GM19452 (cell line): ENCODE measurements around the gene TMEM203.
A peak's percentile ranks its signal among the peaks of the same experiment; 100 is the strongest.
"Not testable (repeated sequence)": the region's sequence is repeated elsewhere in the genome, so short reads cannot be mapped to it uniquely, and the experiment has no call there.

Experiments used
- ATAC-seq: cut with Tn5 transposase; IDR thresholded peaks from one replicate; pipeline ENCODE4 v1.9.1; 2021; ENCODE audit not compliant: unreplicated experiment

The TMEM203 gene

DNA sequence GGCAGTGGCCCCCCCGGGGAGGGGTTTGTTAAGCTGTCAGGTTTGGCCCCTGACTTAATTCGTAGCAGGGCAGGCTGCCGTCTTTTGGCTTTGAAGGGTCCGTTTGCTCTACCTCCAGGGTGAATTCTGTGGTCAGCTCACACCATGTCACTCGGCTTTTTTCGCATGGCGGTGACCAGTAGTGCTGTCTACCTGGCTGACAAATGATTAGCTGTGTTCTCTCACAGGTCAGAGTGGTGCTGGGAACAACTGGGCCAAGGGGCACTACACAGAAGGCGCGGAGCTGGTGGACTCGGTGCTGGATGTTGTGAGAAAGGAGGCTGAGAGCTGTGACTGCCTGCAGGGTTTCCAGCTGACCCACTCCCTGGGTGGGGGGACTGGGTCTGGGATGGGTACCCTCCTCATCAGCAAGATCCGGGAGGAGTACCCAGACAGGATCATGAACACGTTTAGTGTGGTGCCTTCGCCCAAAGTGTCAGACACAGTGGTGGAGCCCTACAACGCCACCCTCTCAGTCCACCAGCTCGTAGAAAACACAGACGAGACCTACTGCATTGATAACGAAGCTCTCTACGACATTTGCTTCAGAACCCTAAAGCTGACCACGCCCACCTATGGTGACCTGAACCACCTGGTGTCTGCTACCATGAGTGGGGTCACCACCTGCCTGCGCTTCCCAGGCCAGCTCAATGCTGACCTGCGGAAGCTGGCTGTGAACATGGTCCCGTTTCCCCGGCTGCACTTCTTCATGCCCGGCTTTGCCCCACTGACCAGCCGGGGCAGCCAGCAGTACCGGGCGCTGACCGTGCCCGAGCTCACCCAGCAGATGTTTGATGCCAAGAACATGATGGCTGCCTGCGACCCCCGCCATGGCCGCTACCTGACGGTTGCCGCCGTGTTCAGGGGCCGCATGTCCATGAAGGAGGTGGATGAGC, 37.1 kb upstream of the TMEM203 start:
- ATAC-seq = no peak

GRCh38 chr9:137241490-137242268, 36.2 kb upstream of the TMEM203 start:
- peak; percentile 5 for ATAC-seq

- peak; percentile 72 for ATAC-seq
Measured at GRCh38 chr9:137240841-137241489, 35.5 kb upstream of the TMEM203 start, which contains the start of gene TUBB4B. TSS of gene TUBB4B (plus strand) at chr9:137241287. CDS start at chr9:137241361, 74 bp downstream.

DNA sequence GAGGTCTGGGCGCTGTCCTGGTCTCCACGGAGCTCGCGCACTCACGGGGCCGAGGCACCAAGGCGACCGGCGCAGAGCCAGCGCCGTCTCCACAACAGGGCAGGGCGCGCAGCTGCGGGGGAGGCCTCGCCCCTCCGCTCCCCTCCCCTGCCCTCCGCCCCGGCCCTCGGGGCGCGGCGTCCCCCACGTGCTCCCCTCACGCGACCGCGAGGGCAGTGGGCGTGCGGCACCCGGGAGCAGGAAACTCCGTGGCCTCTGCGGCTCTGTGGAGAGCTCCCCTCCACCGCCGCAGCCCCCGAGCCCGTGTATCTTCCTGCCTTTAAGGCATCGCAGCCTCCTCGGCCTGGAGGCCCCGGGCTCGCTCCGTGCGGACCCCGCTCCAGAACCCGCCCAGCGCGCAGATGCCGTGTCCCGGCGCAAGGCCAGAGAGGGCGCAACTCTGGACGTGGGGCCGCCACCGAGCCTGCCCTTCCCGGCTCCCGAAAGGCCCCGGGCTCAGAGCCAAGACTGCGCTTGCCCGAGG, 34.9 kb upstream of the TMEM203 start:
- peak; percentile 26 for ATAC-seq

DNA sequence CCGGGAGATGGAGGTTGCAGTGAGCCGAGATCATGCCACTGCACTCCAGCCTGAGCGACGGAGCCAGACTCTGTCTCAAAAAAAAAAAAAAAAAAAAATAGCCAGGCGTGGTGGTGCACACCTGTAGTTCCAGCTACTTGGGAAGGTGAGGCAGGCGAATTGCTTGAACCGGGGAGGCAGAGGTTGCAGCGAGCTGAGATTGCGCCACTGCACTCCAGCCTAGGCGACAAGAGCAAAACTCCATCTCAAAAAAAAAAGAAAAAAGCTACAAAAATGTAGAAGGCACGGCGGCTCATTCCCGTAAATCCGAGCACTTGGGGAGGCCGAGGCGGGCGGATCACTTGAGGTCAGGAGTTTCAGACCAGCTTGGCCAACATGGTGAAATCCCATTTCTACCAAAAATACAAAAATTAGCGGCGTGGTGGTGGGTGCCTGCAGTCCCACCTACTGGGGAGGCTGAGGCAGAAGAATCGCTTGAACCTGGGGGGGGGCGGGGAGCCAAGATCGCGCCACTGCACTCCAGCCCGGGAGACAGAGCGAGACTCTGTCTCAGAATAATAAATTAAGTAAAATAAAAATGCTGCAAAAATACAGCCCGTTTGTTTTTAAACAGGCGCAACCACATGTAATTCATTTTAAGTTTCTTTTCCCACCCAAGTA, 34.2 kb upstream of the TMEM203 start:
- not testable (repeated sequence) for ATAC-seq

DNA sequence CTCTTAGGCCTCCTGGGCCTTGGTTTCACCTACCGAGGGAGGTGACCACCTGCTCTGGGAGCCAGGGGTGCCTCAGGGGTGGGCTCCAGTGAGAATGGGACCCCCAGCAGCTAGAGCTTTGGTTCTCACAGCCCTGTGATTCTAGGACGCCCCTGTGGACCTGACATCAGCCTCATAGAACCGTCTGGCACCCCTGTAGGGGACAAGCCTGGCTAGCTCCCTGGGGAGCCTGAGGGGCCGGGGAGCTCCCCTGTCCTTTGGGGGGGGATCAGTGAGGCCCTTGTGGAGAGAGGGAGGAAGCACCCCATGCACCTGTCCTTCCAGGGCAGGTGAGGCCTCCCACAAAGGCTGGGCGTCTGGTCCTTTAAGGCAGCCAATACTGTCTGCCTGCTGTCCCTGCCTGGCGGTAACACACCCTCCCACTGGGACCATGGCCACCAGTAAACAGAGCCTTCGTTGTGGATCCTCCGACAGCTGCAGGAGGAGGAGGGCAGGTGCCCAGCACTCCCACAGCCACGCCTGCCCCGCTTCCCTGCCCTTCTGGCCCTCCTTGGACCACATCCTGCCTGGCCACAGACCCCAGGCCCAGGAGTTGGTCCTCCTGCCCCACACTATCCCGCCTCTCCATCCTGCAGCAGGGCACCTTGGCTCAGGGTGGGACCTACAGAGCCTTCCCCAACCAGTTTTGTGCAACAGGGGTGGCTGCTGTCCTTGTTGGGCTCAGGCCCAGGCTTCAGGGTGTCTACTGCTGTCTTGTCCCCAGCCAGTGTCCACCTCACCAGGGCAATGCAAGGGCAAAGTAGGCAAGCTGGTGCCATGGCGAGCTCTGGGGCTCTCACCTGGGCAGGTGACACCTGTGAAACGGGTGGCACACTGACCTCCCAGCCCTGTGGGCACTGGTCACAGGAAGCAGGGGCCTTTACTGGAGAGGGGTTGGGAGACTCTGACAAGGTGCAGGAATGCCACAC, 32.6 kb upstream of the TMEM203 start:
- no peak for ATAC-seq

GRCh38 chr9:137236936-137237421, 31.5 kb upstream of the TMEM203 start:
- no peak for ATAC-seq

- ATAC-seq = no peak
Measured at GRCh38 chr9:137236238-137236935, 30.9 kb upstream of the TMEM203 start.

- ATAC-seq = no peak
Measured at GRCh38 chr9:137235424-137236237, 30.2 kb upstream of the TMEM203 start.

DNA sequence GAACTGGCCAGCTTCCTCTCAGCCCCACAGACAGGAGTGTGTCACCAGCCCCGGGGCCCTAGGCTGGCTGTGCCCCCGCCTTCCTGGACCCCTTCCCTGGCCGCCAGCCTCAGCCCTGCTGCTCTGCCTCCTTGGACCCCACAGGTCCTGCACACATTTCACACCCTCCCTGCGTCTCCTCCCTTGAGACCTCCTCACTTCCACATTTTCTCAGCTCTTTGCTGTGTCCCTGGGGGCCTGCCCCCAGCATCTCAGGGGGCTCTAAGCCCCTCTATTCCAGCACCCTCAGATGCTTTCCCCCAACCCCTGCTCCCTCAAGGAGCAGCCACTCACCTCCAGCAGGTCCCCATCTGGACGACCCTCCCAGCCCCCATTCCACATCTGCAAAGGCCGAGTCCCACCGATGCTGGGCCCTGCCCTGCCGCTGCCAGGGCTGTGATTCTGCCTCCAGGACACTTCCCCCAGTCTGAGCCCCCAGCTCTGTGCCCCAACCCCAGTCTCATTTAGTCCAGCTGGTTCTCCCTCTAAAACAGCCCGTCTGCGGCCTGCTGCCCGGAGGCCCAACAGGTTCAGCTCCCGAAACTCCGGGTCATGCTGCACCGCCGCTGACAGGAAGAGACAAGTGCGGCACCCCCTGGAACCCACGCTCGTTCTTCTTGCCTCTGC, 29.4 kb upstream of the TMEM203 start:
- ATAC-seq = no peak

DNA sequence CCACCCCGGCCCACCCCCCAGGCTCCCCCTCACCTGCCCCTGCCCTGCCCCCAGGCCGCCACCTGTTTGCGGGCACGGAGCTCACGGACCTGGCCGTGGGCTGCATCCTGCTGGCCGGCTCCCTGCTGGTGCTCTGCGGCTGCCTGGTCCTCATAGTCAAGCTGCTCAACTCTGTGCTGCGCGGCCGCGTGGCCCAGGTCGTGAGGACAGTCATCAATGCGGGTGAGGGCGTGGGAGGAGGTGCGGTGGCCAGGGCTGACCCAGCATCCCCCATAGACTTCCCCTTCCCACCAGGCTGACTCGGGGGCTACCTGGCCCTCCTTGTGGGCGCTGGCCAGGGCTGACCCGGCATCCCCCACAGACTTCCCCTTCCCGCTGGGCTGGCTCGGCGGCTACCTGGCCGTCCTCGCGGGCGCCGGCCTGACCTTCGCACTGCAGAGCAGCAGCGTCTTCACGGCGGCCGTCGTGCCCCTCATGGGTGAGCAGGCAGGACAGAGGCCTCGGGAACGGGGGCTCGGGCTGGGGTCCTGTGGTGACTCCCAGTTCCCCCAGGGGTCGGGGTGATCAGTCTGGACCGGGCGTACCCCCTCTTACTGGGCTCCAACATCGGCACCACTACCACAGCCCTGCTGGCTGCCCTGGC, 28.7 kb upstream of the TMEM203 start:
- no peak for ATAC-seq

DNA sequence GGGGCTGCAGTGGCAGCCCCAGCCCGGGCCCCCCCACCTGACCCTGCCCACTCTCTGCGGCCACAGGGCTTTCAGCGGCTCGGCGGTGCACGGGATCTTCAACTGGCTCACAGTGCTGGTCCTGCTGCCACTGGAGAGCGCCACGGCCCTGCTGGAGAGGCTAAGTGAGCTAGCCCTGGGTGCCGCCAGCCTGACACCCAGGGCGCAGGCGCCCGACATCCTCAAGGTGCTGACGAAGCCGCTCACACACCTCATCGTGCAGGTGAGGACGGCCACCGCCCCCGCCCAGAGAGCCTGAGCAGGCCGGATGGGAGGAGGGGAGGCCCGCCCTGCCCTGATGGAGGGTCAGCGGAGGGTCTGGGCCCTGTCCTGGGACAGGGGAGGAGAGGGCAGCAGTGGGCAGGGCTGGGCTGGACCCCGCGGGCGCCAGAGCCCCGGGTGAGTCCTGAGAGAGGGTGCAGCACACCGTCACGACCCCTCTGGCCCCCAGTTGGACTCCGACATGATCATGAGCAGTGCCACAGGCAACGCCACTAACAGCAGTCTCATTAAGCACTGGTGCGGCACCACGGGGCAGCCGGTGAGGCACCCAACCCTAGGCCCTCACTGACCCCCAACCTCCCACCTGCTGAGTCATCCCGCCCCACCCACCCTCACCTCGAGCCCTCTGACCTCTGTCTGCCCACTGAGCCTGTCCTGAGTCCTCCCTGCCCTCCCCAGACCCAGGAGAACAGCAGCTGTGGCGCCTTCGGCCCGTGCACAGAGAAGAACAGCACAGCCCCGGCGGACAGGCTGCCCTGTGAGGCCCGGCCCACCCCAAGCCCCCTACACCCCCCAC, 27.9 kb upstream of the TMEM203 start:
- no peak for ATAC-seq

GRCh38 chr9:137232510-137232909, 27.1 kb upstream of the TMEM203 start:
- no peak for ATAC-seq

DNA sequence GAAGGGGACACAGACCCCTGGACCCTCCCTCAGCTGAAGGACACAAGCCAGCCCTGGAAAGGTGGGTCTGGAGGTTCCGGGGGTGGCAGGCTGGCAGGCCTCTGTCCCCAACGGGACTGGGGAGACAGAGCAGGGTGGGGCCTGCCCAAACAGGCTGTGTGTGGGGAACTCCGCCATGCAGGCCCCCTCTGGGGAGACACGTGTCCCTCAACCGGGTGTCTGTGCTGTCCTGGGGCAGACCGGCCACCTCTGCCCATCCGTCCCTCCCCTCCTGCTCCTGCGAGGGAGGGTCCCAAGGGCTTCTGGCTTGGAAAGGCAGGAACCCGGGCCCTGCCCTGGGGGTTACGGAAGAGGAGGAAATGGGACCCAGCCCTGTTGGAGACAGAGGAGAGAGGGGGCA, 26.7 kb upstream of the TMEM203 start:
- no peak for ATAC-seq

DNA sequence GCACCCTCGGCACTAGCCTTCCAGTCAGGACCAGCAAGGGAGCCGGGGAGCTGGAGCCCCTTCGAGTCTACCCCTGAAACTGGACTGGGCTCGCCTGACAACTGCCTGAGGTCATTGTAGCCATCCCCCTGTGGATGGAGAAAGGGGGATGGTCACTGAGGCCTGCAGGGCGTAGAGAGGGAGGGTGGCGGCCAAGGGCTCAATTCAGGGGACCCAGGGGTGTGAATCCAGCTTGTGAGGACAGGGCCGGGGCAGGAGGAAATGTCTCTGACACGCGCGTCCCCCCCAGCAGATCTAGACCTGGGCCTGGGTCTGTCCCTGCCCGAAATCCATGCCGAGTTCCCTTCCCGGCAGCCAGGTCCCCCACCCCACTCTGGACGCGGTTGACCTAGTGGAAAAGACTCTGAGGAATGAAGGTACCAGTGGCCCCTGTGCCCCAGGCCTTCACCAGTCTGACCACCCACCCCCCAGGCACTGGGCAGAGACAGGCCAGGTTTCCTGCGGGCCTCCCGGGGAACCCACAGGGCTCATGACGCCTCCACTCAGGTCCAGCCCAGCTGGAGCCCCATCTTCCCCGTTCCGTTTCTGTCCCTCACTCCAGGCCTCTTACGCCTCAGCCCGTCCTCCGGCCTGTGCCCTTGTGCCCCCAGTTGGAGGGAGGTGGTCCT, 26.1 kb upstream of the TMEM203 start:
- ATAC-seq = no peak
